Muscle of back (tissue), 11 donors: Measurements from ENCODE around the gene ASGR1. TPM values are rescaled to one million over a fixed set of nuclear protein-coding genes. Genes with fewer than 3 reads are reported as not detected.

Experiments used
- DNase-seq, 3 donors: peaks; one replicate each; pipeline versions ENCODE4 v3.0.0 to v3.0.0-alpha.2; 2013
- polyA plus RNA-seq, 10 donors: library from polyadenylated mRNA; unstranded; fragments of 120-200 nt; gene quantifications; one replicate each; pipeline ENCODE4 v1.2.1, GENCODE V29; 2013; ENCODE audit not compliant: insufficient read length in 10 of 10

Gene ASGR1
- polyA plus RNA-seq, 10 donors: 1.6 to 6.5 (median 2.3) TPM

- no peak for DNase-seq
Measured at GRCh38 chr17:7124923-7125322, 54.2 kb downstream of the ASGR1 start.

GRCh38 chr17:7123844-7124243 is 55.3 kb downstream of the ASGR1 start:
- no peak for DNase-seq

Other genes starting within 250 kb of the ASGR1 start
- 1 to 10 TPM in 7 of 10 donors, under 1 TPM in 3; 0.77 to 1.4 (median 1.1) TPM for gene ALOX12, start 183.3 kb downstream of the ASGR1 start, polyA plus RNA-seq
- gene RNASEK, start 166.7 kb downstream of the ASGR1 start, polyA plus RNA-seq: 100 to 1,000 TPM; 101 to 126 (median 111) TPM
- gene BCL6B, start 156.3 kb downstream of the ASGR1 start, polyA plus RNA-seq: 10 to 100 TPM; 15.5 to 25.4 (median 19.1) TPM
- gene SLC16A13, start 143.4 kb downstream of the ASGR1 start, polyA plus RNA-seq: 1 to 10 TPM in 8 of 10 donors, under 1 TPM in 2; 0.62 to 2.4 (median 1.3) TPM
- under 1 TPM in 9 of 10 donors, not detected in 1; 0.11 to 0.48 (median 0.17) TPM for gene SLC16A11, start 135.3 kb downstream of the ASGR1 start, polyA plus RNA-seq
- gene CLEC10A, start 99.1 kb downstream of the ASGR1 start, polyA plus RNA-seq: 1 to 10 TPM; 1.1 to 3.5 (median 1.7) TPM
- under 1 TPM in 9 of 10 donors, not detected in 1; 0.15 to 0.40 (median 0.34) TPM for gene ASGR2, start 64.5 kb downstream of the ASGR1 start, polyA plus RNA-seq
- 10 to 100 TPM; 15.3 to 31.0 (median 21.1) TPM for gene DLG4, start 40.5 kb upstream of the ASGR1 start, polyA plus RNA-seq
- gene ACADVL, start 40.6 kb upstream of the ASGR1 start, polyA plus RNA-seq: 100 to 1,000 TPM; 178 to 376 (median 256) TPM
- gene DVL2, start 55.1 kb upstream of the ASGR1 start, polyA plus RNA-seq: 10 to 100 TPM; 24.5 to 40.5 (median 34.9) TPM
- 10 to 100 TPM; 28.1 to 46.1 (median 34.4) TPM for gene PHF23, start 60.1 kb upstream of the ASGR1 start, polyA plus RNA-seq
- gene GABARAP, start 63.1 kb upstream of the ASGR1 start, polyA plus RNA-seq: 100 to 1,000 TPM; 271 to 406 (median 306) TPM
- 100 to 1,000 TPM; 153 to 190 (median 180) TPM for gene CTDNEP1, start 72.4 kb upstream of the ASGR1 start, polyA plus RNA-seq
- gene ELP5, start 72.8 kb upstream of the ASGR1 start, polyA plus RNA-seq: 10 to 100 TPM; 31.9 to 64.8 (median 35.7) TPM
- gene CLDN7, start 83.1 kb upstream of the ASGR1 start, polyA plus RNA-seq: 1 to 10 TPM in 5 of 10 donors, under 1 TPM in 5; 0.47 to 3.0 (median 1.1) TPM
- 10 to 100 TPM in 9 of 10 donors, 1 to 10 TPM in 1; 7.7 to 32.4 (median 26.1) TPM for gene SLC2A4, start 102.3 kb upstream of the ASGR1 start, polyA plus RNA-seq
- 1 to 10 TPM; 1.2 to 4.2 (median 1.9) TPM for gene YBX2, start 115.3 kb upstream of the ASGR1 start, polyA plus RNA-seq
- gene EIF5A, start 128.3 kb upstream of the ASGR1 start, polyA plus RNA-seq: 100 to 1,000 TPM; 225 to 344 (median 294) TPM
- 10 to 100 TPM; 49.3 to 70.2 (median 58.7) TPM for gene GPS2, start 136.0 kb upstream of the ASGR1 start, polyA plus RNA-seq
- gene NEURL4, start 150.0 kb upstream of the ASGR1 start, polyA plus RNA-seq: 10 to 100 TPM; 13.6 to 20.6 (median 18.6) TPM
- gene ACAP1, start 157.2 kb upstream of the ASGR1 start, polyA plus RNA-seq: 10 to 100 TPM in 2 of 10 donors, 1 to 10 TPM in 8; 5.3 to 19.6 (median 8.5) TPM
- gene KCTD11, start 172.8 kb upstream of the ASGR1 start, polyA plus RNA-seq: 10 to 100 TPM in 1 of 10 donors, 1 to 10 TPM in 9; 5.8 to 10.3 (median 7.5) TPM
- gene TMEM95, start 175.8 kb upstream of the ASGR1 start, polyA plus RNA-seq: not detected
- gene TNK1, start 201.7 kb upstream of the ASGR1 start, polyA plus RNA-seq: 1 to 10 TPM in 2 of 10 donors, under 1 TPM in 7, not detected in 1; 0.22 to 1.4 (median 0.69) TPM
- gene PLSCR3, start 215.2 kb upstream of the ASGR1 start, polyA plus RNA-seq: 10 to 100 TPM; 20.4 to 35.0 (median 27.2) TPM
- gene TMEM256, start 224.7 kb upstream of the ASGR1 start, polyA plus RNA-seq: 10 to 100 TPM; 49.0 to 60.9 (median 54.0) TPM
- 10 to 100 TPM; 19.9 to 33.1 (median 25.5) TPM for gene NLGN2, start 228.5 kb upstream of the ASGR1 start, polyA plus RNA-seq
- gene SPEM1, start 241.0 kb upstream of the ASGR1 start, polyA plus RNA-seq: not detected
- not detected for gene SPEM2, start 246.2 kb upstream of the ASGR1 start, polyA plus RNA-seq
- under 1 TPM in 1 of 10 donors, not detected in 9; 0.04 TPM for gene SPEM3, start 249.5 kb upstream of the ASGR1 start, polyA plus RNA-seq